Measurements from ENCODE around the gene ABHD17A. TPM values are rescaled to one million over a fixed set of nuclear protein-coding genes. Genes with fewer than 3 reads are reported as not detected.
"Not testable (repeated sequence)": the region's sequence is repeated elsewhere in the genome, so short reads cannot be mapped to it uniquely, and the experiment has no call there.

The ABHD17A gene
- 55.3 and 58.0 TPM in 2 replicates for polyA plus RNA-seq (2013)

GRCh38 chr19:1885398-1886119 is at the start of gene ABHD17A:
Gene ABHD17A, minus strand, starts transcription at chr19:1885496. Its CDS starts 3,930 bp downstream, at chr19:1881566.
- not testable (repeated sequence) for H2BK12ac ChIP-seq (ENCODE audit: low read length); H4K12ac ChIP-seq (ENCODE audit: low read depth, low read length); H3K9me3 ChIP-seq (ENCODE audit: insufficient read depth, low read depth, low read length); H3K27me3 ChIP-seq (ENCODE audit: insufficient read depth, low read length)
- peak; percentile 94 to 95 for DNase-seq
- Histone ChIP-seq H4K91ac (ENCODE audit: low read depth, low read length) (peak within 1 kb of the TSS; percentile 72), H3K9ac (ENCODE audit: low read length) (peak within 1 kb of the TSS; percentile 93), H3K27ac (ENCODE audit: low read depth, low read length) (peak within 1 kb of the TSS; percentile 13), H3K79me2 (ENCODE audit: control insufficient read depth, insufficient read depth, low read length, poor library complexity) (peaks cover 31% of the 10 kb centered on the region), H3K14ac (ENCODE audit: low read length) (peak within 1 kb of the TSS; percentile 60), H3K18ac (ENCODE audit: low read length) (peak within 1 kb of the TSS; percentile 28), H3K79me1 (ENCODE audit: low read length) (peaks cover 12% of the 10 kb centered on the region), H3K4me2 (ENCODE audit: low read length) (peak within 1 kb of the TSS; percentile 99), H2AFZ (ENCODE audit: insufficient read depth, low read length, poor library complexity) (peak within 1 kb of the TSS; percentile 15), H3K4me1 (ENCODE audit: control insufficient read depth in 1 of 2, insufficient read depth in 2 of 2, low read length in 2 of 2) (peaks cover 29 to 38% of the 10 kb centered on the region in 2 experiments), H3K36me3 (ENCODE audit: control insufficient read depth in 1 of 2, insufficient read depth in 2 of 2, low read length in 2 of 2) (peaks cover 11 to 12% of the 10 kb centered on the region in 2 experiments), H2BK5ac (ENCODE audit: low read depth, low read length, poor library complexity) (peak within 1 kb of the TSS; percentile 1), H4K8ac (ENCODE audit: low read depth, low read length) (peak within 1 kb of the TSS; percentile 20), H2AK5ac (ENCODE audit: low read length) (peak within 1 kb of the TSS; percentile 67), H3K4ac (ENCODE audit: low read depth, low read length) (peak within 1 kb of the TSS; percentile 49), H3K4me3 (ENCODE audit: low read depth, low read length) (peak within 1 kb of the TSS; percentile 96), H3K23ac (ENCODE audit: low read length) (peak within 1 kb of the TSS; percentile 80), H2BK120ac (ENCODE audit: insufficient read depth, low read length, poor library complexity) (peak within 1 kb of the TSS; percentile 8)
- WGBS (ENCODE audit: extremely low coverage, insufficient coverage, insufficient read length), result no CpG with 5 or more reads among the region's 46 CpGs

GRCh38 chr19:1933942-1934341 is 48.6 kb upstream of the ABHD17A start:
- H3K27me3 ChIP-seq (ENCODE audit: insufficient read depth, low read length), result no peaks in the 10 kb centered on the region
- no peak overlapping the region for H2AFZ ChIP-seq (ENCODE audit: insufficient read depth, low read length, poor library complexity)
- no peak overlapping the region for H3K9ac ChIP-seq (ENCODE audit: low read length)
- DNase-seq, result no peak
- H4K12ac ChIP-seq (ENCODE audit: low read depth, low read length), result no peak overlapping the region
- H3K23ac ChIP-seq (ENCODE audit: low read length), result no peak overlapping the region
- H3K79me1 ChIP-seq (ENCODE audit: low read length), result no peaks in the 10 kb centered on the region
- no peak overlapping the region for H3K4me2 ChIP-seq (ENCODE audit: low read length)
- H3K79me2 ChIP-seq (ENCODE audit: control insufficient read depth, insufficient read depth, low read length, poor library complexity), result no peaks in the 10 kb centered on the region
- H2BK12ac ChIP-seq (ENCODE audit: low read length), result no peak overlapping the region
- H2BK120ac ChIP-seq (ENCODE audit: insufficient read depth, low read length, poor library complexity), result no peak overlapping the region
- H3K14ac ChIP-seq (ENCODE audit: low read length), result no peak overlapping the region
- H3K4ac ChIP-seq (ENCODE audit: low read depth, low read length), result no peak overlapping the region
- H3K36me3 ChIP-seq (ENCODE audit: control insufficient read depth in 1 of 2, insufficient read depth in 2 of 2, low read length in 2 of 2), result no peaks in the 10 kb centered on the region
- no peak overlapping the region for H3K27ac ChIP-seq (ENCODE audit: low read depth, low read length)
- H2AK5ac ChIP-seq (ENCODE audit: low read length), result no peak overlapping the region
- H2BK5ac ChIP-seq (ENCODE audit: low read depth, low read length, poor library complexity), result no peak overlapping the region
- H3K18ac ChIP-seq (ENCODE audit: low read length), result no peak overlapping the region
- H3K4me1 ChIP-seq (ENCODE audit: control insufficient read depth in 1 of 2, insufficient read depth in 2 of 2, low read length in 2 of 2), result peaks cover 7 to 10% of the 10 kb centered on the region in 2 experiments
- no peak overlapping the region for H3K4me3 ChIP-seq (ENCODE audit: low read depth, low read length)
- peaks cover 7% of the 10 kb centered on the region for H3K9me3 ChIP-seq (ENCODE audit: insufficient read depth, low read depth, low read length)
- WGBS (ENCODE audit: extremely low coverage, insufficient coverage, insufficient read length), result no CpG with 5 or more reads among the region's 8 CpGs
- H4K91ac ChIP-seq (ENCODE audit: low read depth, low read length), result no peak overlapping the region
- H4K8ac ChIP-seq (ENCODE audit: low read depth, low read length), result no peak overlapping the region

GRCh38 chr19:1933244-1933643 is 47.9 kb upstream of the ABHD17A start:
- Histone ChIP-seq H3K14ac (ENCODE audit: low read length) (no peak overlapping the region), H3K4ac (ENCODE audit: low read depth, low read length) (no peak overlapping the region), H4K8ac (ENCODE audit: low read depth, low read length) (no peak overlapping the region), H3K4me3 (ENCODE audit: low read depth, low read length) (no peak overlapping the region), H3K79me1 (ENCODE audit: low read length) (no peaks in the 10 kb centered on the region), H3K4me1 (ENCODE audit: control insufficient read depth in 1 of 2, insufficient read depth in 2 of 2, low read length in 2 of 2) (peaks cover 7 to 10% of the 10 kb centered on the region in 2 experiments), H4K91ac (ENCODE audit: low read depth, low read length) (no peak overlapping the region), H2AFZ (ENCODE audit: insufficient read depth, low read length, poor library complexity) (no peak overlapping the region), H4K12ac (ENCODE audit: low read depth, low read length) (no peak overlapping the region), H3K4me2 (ENCODE audit: low read length) (no peak overlapping the region), H3K36me3 (ENCODE audit: control insufficient read depth in 1 of 2, insufficient read depth in 2 of 2, low read length in 2 of 2) (no peaks in the 10 kb centered on the region), H2BK5ac (ENCODE audit: low read depth, low read length, poor library complexity) (no peak overlapping the region), H3K79me2 (ENCODE audit: control insufficient read depth, insufficient read depth, low read length, poor library complexity) (no peaks in the 10 kb centered on the region), H2BK12ac (ENCODE audit: low read length) (no peak overlapping the region), H3K27ac (ENCODE audit: low read depth, low read length) (no peak overlapping the region), H2BK120ac (ENCODE audit: insufficient read depth, low read length, poor library complexity) (no peak overlapping the region), H3K9ac (ENCODE audit: low read length) (no peak overlapping the region), H2AK5ac (ENCODE audit: low read length) (no peak overlapping the region), H3K18ac (ENCODE audit: low read length) (no peak overlapping the region), H3K23ac (ENCODE audit: low read length) (no peak overlapping the region), H3K9me3 (ENCODE audit: insufficient read depth, low read depth, low read length) (peaks cover 7% of the 10 kb centered on the region), H3K27me3 (ENCODE audit: insufficient read depth, low read length) (no peaks in the 10 kb centered on the region)
- DNase-seq, result no peak
- WGBS (ENCODE audit: extremely low coverage, insufficient coverage, insufficient read length), result no CpG with 5 or more reads among the region's 7 CpGs

- no peak overlapping the region for H4K91ac ChIP-seq (ENCODE audit: low read depth, low read length)
- peaks cover 7 to 10% of the 10 kb centered on the region in 2 experiments for H3K4me1 ChIP-seq (ENCODE audit: control insufficient read depth in 1 of 2, insufficient read depth in 2 of 2, low read length in 2 of 2)
- H3K27me3 ChIP-seq (ENCODE audit: insufficient read depth, low read length), result no peaks in the 10 kb centered on the region
- no peak overlapping the region for H3K14ac ChIP-seq (ENCODE audit: low read length)
- no peaks in the 10 kb centered on the region for H3K79me2 ChIP-seq (ENCODE audit: control insufficient read depth, insufficient read depth, low read length, poor library complexity)
- no peak for DNase-seq
- no peak overlapping the region for H2BK5ac ChIP-seq (ENCODE audit: low read depth, low read length, poor library complexity)
- no peaks in the 10 kb centered on the region for H3K79me1 ChIP-seq (ENCODE audit: low read length)
- no peak overlapping the region for H2BK12ac ChIP-seq (ENCODE audit: low read length)
- no peak overlapping the region for H3K4ac ChIP-seq (ENCODE audit: low read depth, low read length)
- no peak overlapping the region for H2AFZ ChIP-seq (ENCODE audit: insufficient read depth, low read length, poor library complexity)
- H3K18ac ChIP-seq (ENCODE audit: low read length), result no peak overlapping the region
- H2BK120ac ChIP-seq (ENCODE audit: insufficient read depth, low read length, poor library complexity), result no peak overlapping the region
- H3K9me3 ChIP-seq (ENCODE audit: insufficient read depth, low read depth, low read length), result peaks cover 7% of the 10 kb centered on the region
- H3K27ac ChIP-seq (ENCODE audit: low read depth, low read length), result no peak overlapping the region
- no peak overlapping the region for H3K4me3 ChIP-seq (ENCODE audit: low read depth, low read length)
- no peak overlapping the region for H2AK5ac ChIP-seq (ENCODE audit: low read length)
- no peak overlapping the region for H3K4me2 ChIP-seq (ENCODE audit: low read length)
- no peak overlapping the region for H4K12ac ChIP-seq (ENCODE audit: low read depth, low read length)
- no peak overlapping the region for H3K9ac ChIP-seq (ENCODE audit: low read length)
- WGBS (ENCODE audit: extremely low coverage, insufficient coverage, insufficient read length), result no CpG with 5 or more reads among the region's 8 CpGs
- no peak overlapping the region for H3K23ac ChIP-seq (ENCODE audit: low read length)
- no peak overlapping the region for H4K8ac ChIP-seq (ENCODE audit: low read depth, low read length)
- H3K36me3 ChIP-seq (ENCODE audit: control insufficient read depth in 1 of 2, insufficient read depth in 2 of 2, low read length in 2 of 2), result no peaks in the 10 kb centered on the region
These were observed 47.1 kb upstream of the ABHD17A start for GRCh38 chr19:1932395-1932794.
